ENCODE measurements around the gene ATM.

The ATM gene

GRCh38 chr11:108220721-108221336, 2.0 kb upstream of the ATM start:
- 0% methylated on average over 2 of the region's 5 CpGs for WGBS (ENCODE audit: insufficient coverage)
- POLR2A ChIA-PET = interaction anchor here (0.6 kb wide), 1 partner anchor 911 kb away, joined by 3 read pairs; no protein-coding TSS in a partner anchor
- H3K36me3 ChIP-seq (ENCODE audit: control insufficient read depth in 4 of 4, insufficient read depth in 4 of 4, low read length in 3 of 4) = peaks cover 0 to 12% (median 2%) of the 10 kb centered on the region in 4 experiments
- peak overlapping the region in 6 of 7 experiments; percentile 82 to 98 (median 92) for H3K4me3 ChIP-seq (ENCODE audit: control insufficient read depth in 1 of 7, extremely low read depth in 1 of 7, insufficient read depth in 4 of 7, low read depth in 2 of 7, low read length in 6 of 7)
- H3K4me1 ChIP-seq (ENCODE audit: control extremely low read depth in 1 of 4, control insufficient read depth in 4 of 4, insufficient read depth in 4 of 4, low read length in 3 of 4) = peaks cover 25 to 58% (median 49%) of the 10 kb centered on the region in 4 experiments
- no peaks in the 10 kb centered on the region for H3K27me3 ChIP-seq (replicated peaks in 2 of 5; ENCODE audit: control insufficient read depth in 4 of 5, insufficient read depth in 5 of 5, low read length in 4 of 5)
- CTCF ChIA-PET = interaction anchor here (0.8 to 1.4 kb wide), 3 partner anchors 14 to 102 kb away, joined by 3 to 6 read pairs (median 3); no protein-coding TSS in a partner anchor
- no peaks in the 10 kb centered on the region for H3K9me3 ChIP-seq (ENCODE audit: control extremely low read depth in 1 of 5, control insufficient read depth in 4 of 5, insufficient read depth in 2 of 5, low read depth in 1 of 5, low read length in 4 of 5)
- peak; percentile 44 to 62 (median 54) for DNase-seq
- H3K27ac ChIP-seq (ENCODE audit: insufficient read depth in 1 of 2, low read depth in 1 of 2, low read length in 2 of 2, poor library complexity in 1 of 2, severe bottlenecking in 2 of 2) = peak overlapping the region; percentile 94 to 97

- Histone ChIP-seq H3K4me3 (ENCODE audit: control insufficient read depth in 1 of 7, extremely low read depth in 1 of 7, insufficient read depth in 4 of 7, low read depth in 2 of 7, low read length in 6 of 7) (peak overlapping the region in 6 of 7 experiments; percentile 82 to 98 (median 92)), H3K27me3 (replicated peaks in 2 of 5; ENCODE audit: control insufficient read depth in 4 of 5, insufficient read depth in 5 of 5, low read length in 4 of 5) (no peaks in the 10 kb centered on the region), H3K9me3 (ENCODE audit: control extremely low read depth in 1 of 5, control insufficient read depth in 4 of 5, insufficient read depth in 2 of 5, low read depth in 1 of 5, low read length in 4 of 5) (no peaks in the 10 kb centered on the region), H3K27ac (ENCODE audit: insufficient read depth in 1 of 2, low read depth in 1 of 2, low read length in 2 of 2, poor library complexity in 1 of 2, severe bottlenecking in 2 of 2) (peak overlapping the region; percentile 94 to 97), H3K4me1 (ENCODE audit: control extremely low read depth in 1 of 4, control insufficient read depth in 4 of 4, insufficient read depth in 4 of 4, low read length in 3 of 4) (peaks cover 25 to 58% (median 49%) of the 10 kb centered on the region in 4 experiments), H3K36me3 (ENCODE audit: control insufficient read depth in 4 of 4, insufficient read depth in 4 of 4, low read length in 3 of 4) (peaks cover 0 to 12% (median 0%) of the 10 kb centered on the region in 4 experiments)
- peak; percentile 65 to 84 (median 75) for DNase-seq
- ChIA-PET POLR2A (interaction anchor here (0.6 kb wide), 1 partner anchor 910 kb away, joined by 3 read pairs; no protein-coding TSS in a partner anchor), CTCF (interaction anchor here (1.0 to 1.4 kb wide), 3 partner anchors 15 to 102 kb away, joined by 3 to 6 read pairs (median 4); no protein-coding TSS in a partner anchor)
- WGBS (ENCODE audit: insufficient coverage) = 0% methylated on average over 7 of the region's 12 CpGs
Observed at GRCh38 chr11:108221371-108221770, 1.5 kb upstream of the ATM start.

- peak in 1 of 3 donors; percentile 13 for DNase-seq
- POLR2A ChIA-PET = no interaction called here
- peak overlapping the region; percentile 59 to 98 (median 89) for H3K4me3 ChIP-seq (ENCODE audit: control insufficient read depth in 1 of 7, extremely low read depth in 1 of 7, insufficient read depth in 4 of 7, low read depth in 2 of 7, low read length in 6 of 7)
- 0% methylated on average over 27 of the region's 29 CpGs for WGBS (ENCODE audit: insufficient coverage)
- no peaks in the 10 kb centered on the region for H3K27me3 ChIP-seq (replicated peaks in 2 of 5; ENCODE audit: control insufficient read depth in 4 of 5, insufficient read depth in 5 of 5, low read length in 4 of 5)
- H3K27ac ChIP-seq (ENCODE audit: insufficient read depth in 1 of 2, low read depth in 1 of 2, low read length in 2 of 2, poor library complexity in 1 of 2, severe bottlenecking in 2 of 2) = peak overlapping the region; percentile 94 to 97
- H3K9me3 ChIP-seq (ENCODE audit: control extremely low read depth in 1 of 5, control insufficient read depth in 4 of 5, insufficient read depth in 2 of 5, low read depth in 1 of 5, low read length in 4 of 5) = no peaks in the 10 kb centered on the region
- peaks cover 25 to 58% (median 49%) of the 10 kb centered on the region in 4 experiments for H3K4me1 ChIP-seq (ENCODE audit: control extremely low read depth in 1 of 4, control insufficient read depth in 4 of 4, insufficient read depth in 4 of 4, low read length in 3 of 4)
- H3K36me3 ChIP-seq (ENCODE audit: control insufficient read depth in 4 of 4, insufficient read depth in 4 of 4, low read length in 3 of 4) = peaks cover 0 to 8% (median 0%) of the 10 kb centered on the region in 4 experiments
- CTCF ChIA-PET = interaction anchor here (0.9 to 1.5 kb wide), 4 partner anchors 14 to 427 kb away, joined by 3 to 5 read pairs (median 4); no protein-coding TSS in a partner anchor
Observed at GRCh38 chr11:108221911-108222573, 825 bp upstream of the ATM start.

GRCh38 chr11:108223348-108224149, 682 bp downstream of the ATM start:
- peak in 2 of 3 donors; percentile 39 to 56 for DNase-seq

GRCh38 chr11:108224366-108224765, 1.5 kb downstream of the ATM start:
- 100% methylated on average over 1 of the region's 4 CpGs for WGBS (ENCODE audit: insufficient coverage)
- Histone ChIP-seq H3K4me3 (ENCODE audit: control insufficient read depth in 1 of 7, extremely low read depth in 1 of 7, insufficient read depth in 4 of 7, low read depth in 2 of 7, low read length in 6 of 7) (peak overlapping the region in 5 of 7 experiments; percentile 74 to 94 (median 82)), H3K27me3 (replicated peaks in 2 of 5; ENCODE audit: control insufficient read depth in 4 of 5, insufficient read depth in 5 of 5, low read length in 4 of 5) (no peaks in the 10 kb centered on the region), H3K36me3 (ENCODE audit: control insufficient read depth in 4 of 4, insufficient read depth in 4 of 4, low read length in 3 of 4) (peaks cover 0 to 9% (median under 1%) of the 10 kb centered on the region in 4 experiments), H3K27ac (ENCODE audit: insufficient read depth in 1 of 2, low read depth in 1 of 2, low read length in 2 of 2, poor library complexity in 1 of 2, severe bottlenecking in 2 of 2) (no peak overlapping the region), H3K4me1 (ENCODE audit: control extremely low read depth in 1 of 4, control insufficient read depth in 4 of 4, insufficient read depth in 4 of 4, low read length in 3 of 4) (peaks cover 15 to 47% (median 41%) of the 10 kb centered on the region in 4 experiments), H3K9me3 (ENCODE audit: control extremely low read depth in 1 of 5, control insufficient read depth in 4 of 5, insufficient read depth in 2 of 5, low read depth in 1 of 5, low read length in 4 of 5) (no peaks in the 10 kb centered on the region)
- ChIA-PET POLR2A (no interaction called here), CTCF (no interaction called here)
- DNase-seq = no peak

More at GRCh38 chr11:108223348-108224149, 682 bp downstream of the ATM start:
- ChIA-PET CTCF (interaction anchor here (1.1 to 1.5 kb wide), 3 partner anchors 9 to 425 kb away, joined by 3 read pairs; no protein-coding TSS in a partner anchor), POLR2A (no interaction called here)
- Histone ChIP-seq H3K4me1 (ENCODE audit: control extremely low read depth in 1 of 4, control insufficient read depth in 4 of 4, insufficient read depth in 4 of 4, low read length in 3 of 4) (peaks cover 24 to 55% (median 46%) of the 10 kb centered on the region in 4 experiments), H3K4me3 (ENCODE audit: control insufficient read depth in 1 of 7, extremely low read depth in 1 of 7, insufficient read depth in 4 of 7, low read depth in 2 of 7, low read length in 6 of 7) (peak overlapping the region; percentile 74 to 94 (median 84)), H3K36me3 (ENCODE audit: control insufficient read depth in 4 of 4, insufficient read depth in 4 of 4, low read length in 3 of 4) (peaks cover 0 to 4% (median under 1%) of the 10 kb centered on the region in 4 experiments), H3K27me3 (replicated peaks in 2 of 5; ENCODE audit: control insufficient read depth in 4 of 5, insufficient read depth in 5 of 5, low read length in 4 of 5) (no peaks in the 10 kb centered on the region), H3K9me3 (ENCODE audit: control extremely low read depth in 1 of 5, control insufficient read depth in 4 of 5, insufficient read depth in 2 of 5, low read depth in 1 of 5, low read length in 4 of 5) (no peaks in the 10 kb centered on the region), H3K27ac (ENCODE audit: insufficient read depth in 1 of 2, low read depth in 1 of 2, low read length in 2 of 2, poor library complexity in 1 of 2, severe bottlenecking in 2 of 2) (peak overlapping the region; percentile 55 to 87)
- 16% methylated on average over 19 of the region's 20 CpGs for WGBS (ENCODE audit: insufficient coverage)

- H3K36me3 ChIP-seq (ENCODE audit: control insufficient read depth in 4 of 4, insufficient read depth in 4 of 4, low read length in 3 of 4) = peaks cover 0 to 13% (median 5%) of the 10 kb centered on the region in 4 experiments
- CTCF ChIA-PET = no interaction called here
- POLR2A ChIA-PET = no interaction called here
- peaks cover 15 to 39% (median 35%) of the 10 kb centered on the region in 4 experiments for H3K4me1 ChIP-seq (ENCODE audit: control extremely low read depth in 1 of 4, control insufficient read depth in 4 of 4, insufficient read depth in 4 of 4, low read length in 3 of 4)
- WGBS (ENCODE audit: insufficient coverage) = 90% methylated on average over 14 of the region's 14 CpGs
- H3K27ac ChIP-seq (ENCODE audit: insufficient read depth in 1 of 2, low read depth in 1 of 2, low read length in 2 of 2, poor library complexity in 1 of 2, severe bottlenecking in 2 of 2) = no peak overlapping the region
- no peaks in the 10 kb centered on the region for H3K27me3 ChIP-seq (replicated peaks in 2 of 5; ENCODE audit: control insufficient read depth in 4 of 5, insufficient read depth in 5 of 5, low read length in 4 of 5)
- peak in 2 of 3 donors; percentile 41 to 60 for DNase-seq
- no peaks in the 10 kb centered on the region for H3K9me3 ChIP-seq (ENCODE audit: control extremely low read depth in 1 of 5, control insufficient read depth in 4 of 5, insufficient read depth in 2 of 5, low read depth in 1 of 5, low read length in 4 of 5)
- H3K4me3 ChIP-seq (ENCODE audit: control insufficient read depth in 1 of 7, extremely low read depth in 1 of 7, insufficient read depth in 4 of 7, low read depth in 2 of 7, low read length in 6 of 7) = peak overlapping the region in 1 of 7 experiments; percentile 82
Observed at GRCh38 chr11:108224911-108225786, 2.3 kb downstream of the ATM start.

Measured in common myeloid progenitor, CD34-positive (primary cell).